OCI-LY1 (cell line): Measurements from ENCODE around the gene ALDH3B1.

Experiments used
- H2AFZ ChIP-seq: fragments of 200-600 bp; sonication (generic), shearing (Covaris generic); 2 replicates; pipeline ENCODE4 v1.6.0; 2014; ENCODE audit warnings: antibody characterized with exemption, mild to moderate bottlenecking, low read length
- H3F3A ChIP-seq: fragments of 200-600 bp; sonication (generic), shearing (Covaris generic); 2 replicates; pipeline ENCODE4 v1.6.0; 2014; ENCODE audit warnings: mild to moderate bottlenecking, antibody characterized with exemption, low read length, moderate library complexity; ENCODE audit not compliant: insufficient read depth
- H3K27ac ChIP-seq: fragments of 200-600 bp; sonication (generic); 2 replicates; pipeline ENCODE4 v1.5.1; 2014; ENCODE audit warnings: low read length, mixed run types, mild to moderate bottlenecking, low read depth; ENCODE audit not compliant: poor library complexity, severe bottlenecking
- H3K27me3 ChIP-seq: fragments of 200-600 bp; sonication (generic); 2 replicates; pipeline ENCODE4 v1.6.0; 2014; ENCODE audit warnings: antibody characterized with exemption, mild to moderate bottlenecking, low read length, moderate library complexity; ENCODE audit not compliant: insufficient read depth
- H3K36me3 ChIP-seq: fragments of 200-600 bp; sonication (generic); 2 replicates; pipeline ENCODE4 v1.6.1; 2014; ENCODE audit warnings: mild to moderate bottlenecking, antibody characterized with exemption, low read length, moderate library complexity, mixed read lengths; ENCODE audit not compliant: insufficient read depth
- H3K4me1 ChIP-seq: fragments of 200-600 bp; sonication (generic); 2 replicates; pipeline ENCODE4 v1.5.1; 2014; ENCODE audit warnings: mild to moderate bottlenecking, low read length, moderate library complexity; ENCODE audit not compliant: insufficient read depth, severe bottlenecking
- H3K4me2 ChIP-seq: fragments of 200-600 bp; sonication (generic), shearing (Covaris generic); 2 replicates; pipeline ENCODE4 v1.6.1; 2014; ENCODE audit warnings: low read length
- H3K4me3 ChIP-seq: fragments of 200-600 bp; sonication (generic); 2 replicates; pipeline ENCODE4 v1.5.1; 2014; ENCODE audit warnings: low read length, low read depth, mild to moderate bottlenecking, mixed read lengths; ENCODE audit not compliant: poor library complexity, severe bottlenecking
- H3K79me2 ChIP-seq: fragments of 200-600 bp; shearing (Covaris generic); 2 replicates; pipeline ENCODE4 v1.6.1; 2016; ENCODE audit warnings: mixed run types, low read length, mixed read lengths; ENCODE audit not compliant: insufficient read depth
- H3K9ac ChIP-seq: fragments of 200-600 bp; sonication (generic), shearing (Covaris generic); 2 replicates; pipeline ENCODE4 v1.6.1; 2014; ENCODE audit warnings: mild to moderate bottlenecking, low read length, mixed read lengths
- H3K9me2 ChIP-seq: fragments of 200-600 bp; sonication (generic), shearing (Covaris generic); 2 replicates; pipeline ENCODE4 v1.6.1; 2014; ENCODE audit warnings: low read depth, mild to moderate bottlenecking, low read length, mixed read lengths
- H3K9me3 ChIP-seq: fragments of 200-600 bp; shearing (Covaris generic); 2 replicates; pipeline ENCODE4 v1.6.1; 2014; ENCODE audit warnings: low read length, mixed read lengths
- H4K20me1 ChIP-seq: fragments of 200-600 bp; sonication (generic), shearing (Covaris generic); 2 replicates; pipeline ENCODE4 v1.6.0; 2016; ENCODE audit warnings: mild to moderate bottlenecking, low read length; ENCODE audit not compliant: insufficient read depth
- CTCF ChIP-seq: fragments of 200-600 bp; sonication (generic), shearing (Covaris generic); IDR thresholded peaks from 2 replicates; pipeline ENCODE4 v1.5.1; 2017; ENCODE audit warnings: mild to moderate bottlenecking, antibody characterized with exemption, low read length, moderate library complexity, mixed read lengths
- EZH2 ChIP-seq: fragments of 200-600 bp; sonication (generic), shearing (Covaris generic); IDR thresholded peaks from 2 replicates; pipeline ENCODE4 v1.8.0; 2017; ENCODE audit warnings: borderline replicate concordance, mixed run types, mild to moderate bottlenecking, antibody characterized with exemption, low read length, moderate library complexity, mixed read lengths

ALDH3B1 gene

GRCh38 chr11:68065841-68066240 lies 55.7 kb downstream of the ALDH3B1 start:
- no peak overlapping the region for H3K4me3 ChIP-seq
- no peak overlapping the region for H3K9ac ChIP-seq
- H4K20me1 ChIP-seq: no peaks in the 10 kb centered on the region
- H3K9me2 ChIP-seq: no peaks in the 10 kb centered on the region
- no peak overlapping the region for H2AFZ ChIP-seq
- no peak overlapping the region for H3K27ac ChIP-seq
- H3K9me3 ChIP-seq: no peaks in the 10 kb centered on the region
- H3K4me2 ChIP-seq: no peak overlapping the region
- H3K27me3 ChIP-seq: no peaks in the 10 kb centered on the region
- peaks cover 88% of the 10 kb centered on the region for H3K36me3 ChIP-seq
- no peaks in the 10 kb centered on the region for H3K79me2 ChIP-seq
- TF ChIP-seq CTCF: no peak
- TF ChIP-seq EZH2: no peak
- no peaks in the 10 kb centered on the region for H3F3A ChIP-seq
- H3K4me1 ChIP-seq: no peaks in the 10 kb centered on the region

GRCh38 chr11:68066742-68067141 lies 56.6 kb downstream of the ALDH3B1 start:
- Histone ChIP-seq H3K4me3 (no peak overlapping the region), H3K27me3 (no peaks in the 10 kb centered on the region), H3K27ac (no peak overlapping the region), H3K9me3 (no peaks in the 10 kb centered on the region), H3K9ac (no peak overlapping the region), H3K4me1 (no peaks in the 10 kb centered on the region), H3F3A (no peaks in the 10 kb centered on the region), H3K9me2 (no peaks in the 10 kb centered on the region), H3K4me2 (no peak overlapping the region), H2AFZ (no peak overlapping the region), H3K79me2 (no peaks in the 10 kb centered on the region), H3K36me3 (peaks cover 81% of the 10 kb centered on the region), H4K20me1 (no peaks in the 10 kb centered on the region)
- TF ChIP-seq EZH2 (no peak), CTCF (no peak)

- H3F3A ChIP-seq: no peaks in the 10 kb centered on the region
- H3K36me3 ChIP-seq: peaks cover 71% of the 10 kb centered on the region
These were observed 57.9 kb downstream of the ALDH3B1 start for GRCh38 chr11:68067991-68068390.

More at GRCh38 chr11:68067991-68068390, 57.9 kb downstream of the ALDH3B1 start:
- H3K4me3 ChIP-seq: no peak overlapping the region
- no peaks in the 10 kb centered on the region for H3K9me2 ChIP-seq
- H3K9ac ChIP-seq: no peak overlapping the region
- no peaks in the 10 kb centered on the region for H4K20me1 ChIP-seq
- H3K27ac ChIP-seq: no peak overlapping the region
- no peaks in the 10 kb centered on the region for H3K4me1 ChIP-seq
- H3K4me2 ChIP-seq: no peak overlapping the region
- H3K79me2 ChIP-seq: no peaks in the 10 kb centered on the region
- TF ChIP-seq CTCF: no peak
- TF ChIP-seq EZH2: no peak
- H3K27me3 ChIP-seq: no peaks in the 10 kb centered on the region
- no peak overlapping the region for H2AFZ ChIP-seq
- H3K9me3 ChIP-seq: no peaks in the 10 kb centered on the region
